Lower leg skin (tissue), 3 donors: ENCODE results near the gene SMG7.

Experiments used
- POLR2A ChIP-seq, 2 donors: fragments of 450-650 bp; IDR thresholded peaks; one replicate each; pipeline ENCODE4 v1.6.1; 2016 to 2017; ENCODE audit warnings: antibody characterized with exemption in 2 of 2, mild to moderate bottlenecking in 1 of 2, moderate library complexity in 1 of 2
- TF ChIP-seq, protein P1 (sequence below), 3 donors: fragments of 450-650 bp; IDR thresholded peaks; one replicate each; pipeline ENCODE4 v1.5.1; 2016; ENCODE audit warnings: antibody characterized with exemption in 3 of 3, mild to moderate bottlenecking in 3 of 3, moderate library complexity in 2 of 3

DNA sequence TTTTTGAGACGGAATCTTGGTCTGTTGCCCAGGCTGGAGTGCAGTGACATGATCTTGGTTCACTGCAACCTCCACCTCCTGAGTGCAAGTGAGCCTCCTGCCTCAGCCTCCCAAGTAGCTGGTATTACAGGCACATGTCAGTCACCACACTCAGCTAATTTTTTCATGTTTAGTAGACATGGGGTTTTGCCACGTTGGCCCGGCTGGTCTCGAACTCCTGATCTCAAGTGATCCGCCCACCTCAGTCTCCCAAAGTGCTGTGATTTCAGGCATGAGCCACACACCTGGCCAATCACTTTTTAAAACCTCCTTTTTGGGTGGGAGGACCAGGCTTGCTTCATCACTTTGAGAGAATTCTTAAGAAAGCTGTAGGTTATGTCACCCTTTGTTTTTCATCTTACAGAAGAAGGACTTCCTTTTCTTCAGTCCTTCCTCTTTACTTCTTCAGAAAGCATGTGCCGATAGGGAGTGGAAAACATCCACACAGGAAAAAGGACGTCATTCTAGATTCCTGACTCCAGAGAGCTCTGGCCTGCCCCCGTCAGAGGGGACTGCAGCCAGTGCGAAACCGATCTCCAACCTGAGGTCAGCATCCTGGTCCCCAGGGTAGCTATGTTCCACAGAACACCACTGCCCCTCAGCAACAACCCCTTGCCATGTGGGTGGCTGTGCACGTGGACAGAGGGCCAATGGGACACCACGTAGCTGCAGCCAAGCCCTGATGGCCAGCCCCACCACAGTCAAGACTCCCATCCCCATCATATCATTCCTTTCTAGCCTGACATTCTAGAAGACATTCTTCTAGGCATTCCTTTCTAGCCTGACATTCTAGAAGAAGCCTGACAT, 96.1 kb downstream of the SMG7 start:
- no peak for TF ChIP-seq POLR2A (IDR thresholded peaks at IDR 0.05)
- TF ChIP-seq, protein P1, sequence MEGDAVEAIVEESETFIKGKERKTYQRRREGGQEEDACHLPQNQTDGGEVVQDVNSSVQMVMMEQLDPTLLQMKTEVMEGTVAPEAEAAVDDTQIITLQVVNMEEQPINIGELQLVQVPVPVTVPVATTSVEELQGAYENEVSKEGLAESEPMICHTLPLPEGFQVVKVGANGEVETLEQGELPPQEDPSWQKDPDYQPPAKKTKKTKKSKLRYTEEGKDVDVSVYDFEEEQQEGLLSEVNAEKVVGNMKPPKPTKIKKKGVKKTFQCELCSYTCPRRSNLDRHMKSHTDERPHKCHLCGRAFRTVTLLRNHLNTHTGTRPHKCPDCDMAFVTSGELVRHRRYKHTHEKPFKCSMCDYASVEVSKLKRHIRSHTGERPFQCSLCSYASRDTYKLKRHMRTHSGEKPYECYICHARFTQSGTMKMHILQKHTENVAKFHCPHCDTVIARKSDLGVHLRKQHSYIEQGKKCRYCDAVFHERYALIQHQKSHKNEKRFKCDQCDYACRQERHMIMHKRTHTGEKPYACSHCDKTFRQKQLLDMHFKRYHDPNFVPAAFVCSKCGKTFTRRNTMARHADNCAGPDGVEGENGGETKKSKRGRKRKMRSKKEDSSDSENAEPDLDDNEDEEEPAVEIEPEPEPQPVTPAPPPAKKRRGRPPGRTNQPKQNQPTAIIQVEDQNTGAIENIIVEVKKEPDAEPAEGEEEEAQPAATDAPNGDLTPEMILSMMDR (IDR thresholded peaks at IDR 0.05): no peak
